HEK293 (cell line): ENCODE data around the gene TAS2R31.
A peak's percentile ranks its signal among the peaks of the same experiment; 100 is the strongest.

Experiments used
- CTCF ChIA-PET: fragments of 350-600 bp; formaldehyde crosslinking; extraction: SDS; loops from one replicate; lab custom pipeline; 2021; ENCODE audit warnings: antibody characterized with exemption; lab: Yijun Ruan, JAX
- POLR2A ChIA-PET: fragments of 300-600 bp; formaldehyde crosslinking; extraction: SDS; loops from one replicate; lab custom pipeline; 2020; ENCODE audit warnings: antibody characterized with exemption, inconsistent platforms; lab: Yijun Ruan, JAX
- H3K27ac ChIP-seq: fragments of 200-500 bp; sonication (Bioruptor generic); 2 replicates; pipeline ENCODE4 v1.5.1; 2014; ENCODE audit warnings: low read depth, low read length, control low read depth, inconsistent platforms; ENCODE audit errors: extremely low read depth
- H3K36me3 ChIP-seq, 2 experiments: fragments of 200-500 bp in 1 of 2; sonication (Bioruptor generic) in 1 of 2; 1 replicate in 1 of 2; 2 replicates in 1 of 2; pipeline ENCODE4 v1.5.1; 2014 to 2017; ENCODE audit warnings: inconsistent platforms in 2 of 2, low read length in 2 of 2; ENCODE audit not compliant: control insufficient read depth in 2 of 2, insufficient read depth in 1 of 2
- H3K4me1 ChIP-seq: fragments of 200-500 bp; sonication (Bioruptor generic); 2 replicates; pipeline ENCODE4 v1.5.1; 2014; ENCODE audit warnings: mild to moderate bottlenecking, low read length, inconsistent platforms; ENCODE audit not compliant: control insufficient read depth, insufficient read depth
- H3K4me3 ChIP-seq: 2 replicates; pipeline ENCODE4 v1.5.1; 2011; ENCODE audit warnings: low read depth, mild to moderate bottlenecking, control low read depth, low read length, moderate library complexity
- H3K9me3 ChIP-seq: fragments of 200-500 bp; sonication (Bioruptor generic); 2 replicates; pipeline ENCODE4 v1.5.1; 2014; ENCODE audit warnings: low read depth, low read length, inconsistent platforms; ENCODE audit not compliant: control insufficient read depth, insufficient read depth
- GLI2 ChIP-seq: fragments of 450-650 bp; formaldehyde crosslinking; IDR thresholded peaks from 2 replicates; pipeline ENCODE4; 2017; ENCODE audit warnings: missing biosample characterization, missing genetic modification characterization, low read depth, borderline replicate concordance
- PBX3 ChIP-seq: sonication (generic); formaldehyde crosslinking; IDR thresholded peaks from 2 replicates; pipeline ENCODE4 v1.8.1; 2022; ENCODE audit warnings: mild to moderate bottlenecking, moderate library complexity, missing genetic modification reagents
- PRDM1 ChIP-seq: fragments of 450-650 bp; formaldehyde crosslinking; IDR thresholded peaks from 2 replicates; pipeline ENCODE4; 2016; ENCODE audit warnings: missing biosample characterization, missing genetic modification characterization
- SCRT1 ChIP-seq: fragments of 450-650 bp; formaldehyde crosslinking; IDR thresholded peaks from 2 replicates; pipeline ENCODE4 v1.5.1; 2016; ENCODE audit warnings: missing biosample characterization, missing genetic modification characterization, borderline replicate concordance
- ZFHX2 ChIP-seq: fragments of 450-650 bp; formaldehyde crosslinking; conservative IDR thresholded peaks from 2 replicates; pipeline ENCODE4 v1.5.1; 2016; ENCODE audit warnings: missing biosample characterization, missing genetic modification characterization
- ZNF112 ChIP-seq: fragments of 450-650 bp; formaldehyde crosslinking; IDR thresholded peaks from 2 replicates; pipeline ENCODE4 v1.5.0; 2017; ENCODE audit warnings: missing biosample characterization, missing genetic modification characterization
- ZNF114 ChIP-seq: fragments of 450-650 bp; formaldehyde crosslinking; IDR thresholded peaks from 2 replicates; pipeline ENCODE4 v1.5.0; 2017; ENCODE audit warnings: missing biosample characterization, missing genetic modification characterization
- ZNF2 ChIP-seq: fragments of 450-650 bp; formaldehyde crosslinking; IDR thresholded peaks from 2 replicates; pipeline ENCODE4 v1.5.1; 2016; ENCODE audit warnings: missing biosample characterization, missing genetic modification characterization
- ZNF214 ChIP-seq: fragments of 450-650 bp; formaldehyde crosslinking; IDR thresholded peaks from 2 replicates; pipeline ENCODE4 v1.5.1; 2017; ENCODE audit warnings: missing biosample characterization, mild to moderate bottlenecking, missing genetic modification characterization, borderline replicate concordance
- ZNF280D ChIP-seq: fragments of 450-650 bp; formaldehyde crosslinking; IDR thresholded peaks from 2 replicates; pipeline ENCODE4 v1.5.1; 2016; ENCODE audit warnings: missing biosample characterization, missing genetic modification characterization
- ZNF292 ChIP-seq: fragments of 450-650 bp; formaldehyde crosslinking; IDR thresholded peaks from 2 replicates; pipeline ENCODE4 v1.5.1; 2016; ENCODE audit warnings: low read depth, missing biosample characterization, missing genetic modification characterization, borderline replicate concordance
- ZNF324 ChIP-seq: fragments of 450-650 bp; formaldehyde crosslinking; IDR thresholded peaks from 2 replicates; pipeline ENCODE4 v1.5.1; 2016; ENCODE audit warnings: missing biosample characterization, missing genetic modification characterization
- ZNF350 ChIP-seq: fragments of 450-650 bp; formaldehyde crosslinking; IDR thresholded peaks from 2 replicates; pipeline ENCODE4 v1.5.0; 2017; ENCODE audit warnings: missing biosample characterization, mild to moderate bottlenecking, missing genetic modification characterization
- ZNF37A ChIP-seq: fragments of 450-650 bp; IDR thresholded peaks from 2 replicates; pipeline ENCODE4 v1.5.1; 2018; ENCODE audit warnings: missing biosample characterization, missing genetic modification characterization
- ZNF544 ChIP-seq: fragments of 450-650 bp; formaldehyde crosslinking; IDR thresholded peaks from 2 replicates; pipeline ENCODE4 v1.5.0; 2017; ENCODE audit warnings: missing biosample characterization, missing genetic modification characterization
- ZNF629 ChIP-seq: fragments of 450-650 bp; formaldehyde crosslinking; IDR thresholded peaks from 2 replicates; pipeline ENCODE4 v1.5.1; 2017; ENCODE audit warnings: missing biosample characterization, missing genetic modification characterization
- ZNF654 ChIP-seq: fragments of 450-650 bp; formaldehyde crosslinking; IDR thresholded peaks from 2 replicates; pipeline ENCODE4 v1.5.1; 2016; ENCODE audit warnings: low read depth, missing biosample characterization, missing genetic modification characterization
- ZNF664 ChIP-seq: fragments of 450-650 bp; formaldehyde crosslinking; IDR thresholded peaks from 2 replicates; pipeline ENCODE4 v1.5.1; 2016; ENCODE audit warnings: missing biosample characterization, missing genetic modification characterization
- ZNF701 ChIP-seq: fragments of 450-650 bp; formaldehyde crosslinking; IDR thresholded peaks from 2 replicates; pipeline ENCODE4 v1.5.1; 2016; ENCODE audit warnings: missing biosample characterization, missing genetic modification characterization
- TF ChIP-seq, protein P1 (sequence below): fragments of 450-650 bp; formaldehyde crosslinking; IDR thresholded peaks from 2 replicates; pipeline ENCODE4 v1.5.1; 2016; ENCODE audit warnings: missing biosample characterization, missing genetic modification characterization

TAS2R31 gene

DNA sequence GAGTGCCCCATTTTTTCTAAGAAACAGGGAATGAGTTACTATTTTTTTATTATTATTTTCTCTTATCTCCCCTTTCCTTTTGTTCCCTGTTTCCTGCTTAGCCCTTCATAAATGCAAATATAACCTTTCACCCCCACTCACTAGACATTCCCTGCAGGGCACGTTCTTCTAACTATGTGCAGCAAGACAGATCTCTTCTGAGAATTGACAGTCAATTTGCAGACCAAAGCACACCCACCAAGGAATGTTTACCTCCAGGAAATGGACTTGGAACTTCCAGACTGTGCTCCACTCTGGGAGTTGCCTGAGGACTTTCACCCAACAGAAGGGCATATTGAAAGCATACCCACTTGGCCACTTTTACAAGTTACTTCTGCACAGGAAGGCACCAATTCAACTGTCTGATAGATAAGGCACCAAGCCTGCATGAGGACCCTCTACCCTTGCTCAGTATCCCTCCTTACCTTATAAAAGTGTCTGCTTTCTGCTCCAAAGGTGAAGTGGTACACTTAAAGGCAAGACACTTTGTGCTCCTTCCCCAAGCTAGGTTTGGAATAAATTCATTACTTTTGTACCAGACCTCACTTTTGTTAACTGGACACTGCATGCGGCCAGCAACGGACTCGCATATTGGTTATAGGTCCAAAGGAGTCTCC lies 15.3 kb downstream of the TAS2R31 start:
- Histone ChIP-seq H3K36me3 (no peaks in the 10 kb centered on the region), H3K4me3 (no peak overlapping the region), H3K4me1 (no peaks in the 10 kb centered on the region), H3K9me3 (no peaks in the 10 kb centered on the region), H3K27ac (no peak overlapping the region)
- TF ChIP-seq PRDM1 (tag by site-specific recombination) (0 out of 2 replicates have a peak, but pooled peaks have one; percentile 13), ZNF701 (tag by site-specific recombination) (no peak)
- ChIA-PET POLR2A (no interaction called here), CTCF (no interaction called here)

GRCh38 chr12:11014234-11014633 lies 17.0 kb downstream of the TAS2R31 start:
- no peak for TF ChIP-seq ZNF2
- ChIA-PET POLR2A (no interaction called here), CTCF (no interaction called here)

GRCh38 chr12:11007608-11008007 lies 23.6 kb downstream of the TAS2R31 start:
- no peaks in the 10 kb centered on the region for H3K4me1 ChIP-seq
- no peaks in the 10 kb centered on the region for H3K9me3 ChIP-seq
- no peaks in the 10 kb centered on the region; a peak in 1 of 3 replicates for H3K36me3 ChIP-seq
- ChIA-PET CTCF (no interaction called here), POLR2A (no interaction called here)
- H3K4me3 ChIP-seq, result no peak overlapping the region
- H3K27ac ChIP-seq, result no peak overlapping the region
- TF ChIP-seq ZNF37A (tag by site-specific recombination) (no peak), ZNF350 (no peak), ZNF654 (tag by site-specific recombination) (no peak), ZNF664 (no peak), GLI2 (tag by site-specific recombination) (no peak), ZNF112 (no peak), ZNF214 (no peak), ZFHX2 (tag by site-specific recombination) (no peak), ZNF324 (no peak)
- TF ChIP-seq, protein P1, sequence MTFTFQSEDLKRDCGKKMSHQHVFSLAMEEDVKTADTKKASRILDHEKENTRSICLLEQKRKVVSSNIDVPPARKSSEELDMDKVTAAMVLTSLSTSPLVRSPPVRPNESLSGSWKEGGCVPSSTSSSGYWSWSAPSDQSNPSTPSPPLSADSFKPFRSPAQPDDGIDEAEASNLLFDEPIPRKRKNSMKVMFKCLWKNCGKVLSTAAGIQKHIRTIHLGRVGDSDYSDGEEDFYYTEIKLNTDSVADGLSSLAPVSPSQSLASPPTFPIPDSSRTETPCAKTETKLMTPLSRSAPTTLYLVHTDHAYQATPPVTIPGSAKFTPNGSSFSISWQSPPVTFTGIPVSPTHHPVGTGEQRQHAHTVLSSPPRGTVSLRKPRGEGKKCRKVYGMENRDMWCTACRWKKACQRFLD (tag by site-specific recombination), result no peak

More at GRCh38 chr12:11014234-11014633, 17.0 kb downstream of the TAS2R31 start:
- no peak overlapping the region for H3K27ac ChIP-seq
- H3K36me3 ChIP-seq, result no peaks in the 10 kb centered on the region
- H3K4me1 ChIP-seq, result no peaks in the 10 kb centered on the region
- H3K9me3 ChIP-seq, result no peaks in the 10 kb centered on the region
- H3K4me3 ChIP-seq, result no peak overlapping the region

DNA sequence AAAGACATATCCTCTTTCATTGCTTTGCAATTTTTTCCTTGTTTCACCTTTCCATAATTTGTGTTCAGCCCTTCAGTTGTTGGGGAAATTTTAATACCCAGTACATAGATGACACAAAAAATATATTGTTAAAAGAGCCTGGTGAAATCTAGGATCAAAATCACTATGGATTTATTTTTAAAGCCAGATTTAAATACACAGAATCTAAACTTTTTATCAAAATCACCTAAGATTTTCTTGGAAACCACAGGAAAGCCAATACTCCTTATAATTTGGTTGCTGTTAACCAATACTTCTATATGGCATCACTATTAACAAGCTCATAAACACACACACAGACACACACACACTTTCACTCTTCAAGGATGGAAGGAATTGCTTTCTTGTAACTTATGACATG lies 33.0 kb downstream of the TAS2R31 start, which contains the start of gene TAS2R20:
Gene TAS2R20 (minus strand): TSS at position 101 of the 400 bp plus-strand sequence. CDS start 429 bp downstream, outside the sequence.
- no peaks in the 10 kb centered on the region for H3K9me3 ChIP-seq

More for the DNA sequence above, 33.0 kb downstream of the TAS2R31 start, which contains the start of gene TAS2R20:
- TF ChIP-seq ZNF629 (no peak), ZNF114 (tag by site-specific recombination) (no peak), ZNF280D (tag by site-specific recombination) (no peak), ZNF544 (no peak), SCRT1 (tag by site-specific recombination) (no peak), ZNF292 (tag by site-specific recombination) (no peak), PBX3 (no peak)
- TF ChIP-seq, all 188 proteins: peak for 0
- no peak within 1 kb of the TSS for H3K4me3 ChIP-seq
- no peak within 1 kb of the TSS for H3K27ac ChIP-seq
- H3K36me3 ChIP-seq, result peaks cover 0 to 3% of the 10 kb centered on the region in 2 experiments; a peak in 2 of 3 replicates
- H3K4me1 ChIP-seq, result no peaks in the 10 kb centered on the region
- POLR2A ChIA-PET, result no interaction called here
- CTCF ChIA-PET, result no interaction called here
